ENCODE results near the gene RIC8B.

The RIC8B gene

DNA sequence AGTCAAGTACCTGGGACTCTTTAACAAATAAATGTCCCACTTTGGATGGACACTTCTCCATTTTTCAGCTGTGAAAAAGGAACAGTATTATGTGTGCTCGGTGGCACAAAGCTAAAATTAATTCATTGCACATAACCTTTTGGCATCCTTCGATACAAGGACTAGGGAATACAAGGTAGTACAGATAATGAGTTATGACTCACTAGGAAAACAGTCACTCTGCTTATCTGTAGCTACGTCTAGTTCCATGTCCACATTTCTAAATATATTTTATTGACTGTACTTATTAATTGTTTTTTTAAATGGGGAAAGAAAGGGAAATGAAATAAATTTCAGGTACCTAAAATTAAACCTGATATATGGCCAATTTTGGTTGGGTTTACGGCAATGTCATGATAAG, 35.2 kb upstream of the RIC8B start:
- TF ChIP-seq, protein P1, sequence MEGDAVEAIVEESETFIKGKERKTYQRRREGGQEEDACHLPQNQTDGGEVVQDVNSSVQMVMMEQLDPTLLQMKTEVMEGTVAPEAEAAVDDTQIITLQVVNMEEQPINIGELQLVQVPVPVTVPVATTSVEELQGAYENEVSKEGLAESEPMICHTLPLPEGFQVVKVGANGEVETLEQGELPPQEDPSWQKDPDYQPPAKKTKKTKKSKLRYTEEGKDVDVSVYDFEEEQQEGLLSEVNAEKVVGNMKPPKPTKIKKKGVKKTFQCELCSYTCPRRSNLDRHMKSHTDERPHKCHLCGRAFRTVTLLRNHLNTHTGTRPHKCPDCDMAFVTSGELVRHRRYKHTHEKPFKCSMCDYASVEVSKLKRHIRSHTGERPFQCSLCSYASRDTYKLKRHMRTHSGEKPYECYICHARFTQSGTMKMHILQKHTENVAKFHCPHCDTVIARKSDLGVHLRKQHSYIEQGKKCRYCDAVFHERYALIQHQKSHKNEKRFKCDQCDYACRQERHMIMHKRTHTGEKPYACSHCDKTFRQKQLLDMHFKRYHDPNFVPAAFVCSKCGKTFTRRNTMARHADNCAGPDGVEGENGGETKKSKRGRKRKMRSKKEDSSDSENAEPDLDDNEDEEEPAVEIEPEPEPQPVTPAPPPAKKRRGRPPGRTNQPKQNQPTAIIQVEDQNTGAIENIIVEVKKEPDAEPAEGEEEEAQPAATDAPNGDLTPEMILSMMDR (IDR thresholded peaks at IDR 0.05; ENCODE audit: extremely low read depth, missing control alignments) = no peak
- no peak for DNase-seq (ENCODE audit: low spot score)

DNA sequence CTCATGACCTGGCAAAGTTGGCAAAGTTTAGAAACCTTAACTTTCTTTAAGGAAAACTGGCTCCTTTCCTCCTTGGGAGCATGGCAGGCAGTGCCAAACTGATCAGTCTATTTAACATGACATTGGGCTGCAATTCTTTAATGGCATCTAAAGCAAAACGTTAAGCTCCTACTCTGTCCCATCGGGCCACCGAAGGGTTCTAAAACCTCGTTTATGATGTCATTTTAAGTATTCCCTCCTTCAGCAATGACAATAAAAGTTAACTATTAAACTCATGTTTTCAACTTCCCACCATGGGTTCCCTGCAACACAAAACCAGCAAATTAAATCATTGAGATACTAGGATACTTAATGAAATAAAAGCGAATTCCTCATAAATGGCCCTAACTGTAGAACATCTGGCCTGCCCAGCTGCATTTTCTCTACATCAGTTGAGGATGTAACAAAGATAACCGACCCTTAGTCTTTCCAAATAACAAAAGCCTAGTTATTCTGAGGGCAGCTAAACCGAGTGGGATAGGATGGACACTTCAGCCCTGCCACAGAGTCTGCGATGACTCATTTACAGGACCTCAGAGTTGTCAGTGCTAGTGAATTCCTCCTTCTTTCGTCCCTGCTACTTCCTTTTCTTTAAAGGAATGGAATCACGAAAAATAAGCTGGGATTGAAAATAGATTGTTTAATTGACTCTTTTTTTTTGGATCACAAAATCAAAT, 34.5 kb upstream of the RIC8B start:
- no peak for DNase-seq (ENCODE audit: low spot score)
- TF ChIP-seq, protein P1 (IDR thresholded peaks at IDR 0.05; ENCODE audit: extremely low read depth, missing control alignments) = no peak

- DNase-seq (ENCODE audit: low spot score) = no peak
- TF ChIP-seq, protein P1 (IDR thresholded peaks at IDR 0.05; ENCODE audit: extremely low read depth, missing control alignments) = no peak
These were observed 33.7 kb upstream of the RIC8B start for GRCh38 chr12:106740818-106741217.

GRCh38 chr12:106741247-106741646, 33.2 kb upstream of the RIC8B start:
- TF ChIP-seq, protein P1 (IDR thresholded peaks at IDR 0.05; ENCODE audit: extremely low read depth, missing control alignments) = no peak

GRCh38 chr12:106743270-106743988, 31.1 kb upstream of the RIC8B start:
- TF ChIP-seq, protein P1 (IDR thresholded peaks at IDR 0.05; ENCODE audit: extremely low read depth, missing control alignments) = no peak
- no peak for DNase-seq (ENCODE audit: low spot score)

More at GRCh38 chr12:106741247-106741646, 33.2 kb upstream of the RIC8B start:
- no peak for DNase-seq (ENCODE audit: low spot score)

DNA sequence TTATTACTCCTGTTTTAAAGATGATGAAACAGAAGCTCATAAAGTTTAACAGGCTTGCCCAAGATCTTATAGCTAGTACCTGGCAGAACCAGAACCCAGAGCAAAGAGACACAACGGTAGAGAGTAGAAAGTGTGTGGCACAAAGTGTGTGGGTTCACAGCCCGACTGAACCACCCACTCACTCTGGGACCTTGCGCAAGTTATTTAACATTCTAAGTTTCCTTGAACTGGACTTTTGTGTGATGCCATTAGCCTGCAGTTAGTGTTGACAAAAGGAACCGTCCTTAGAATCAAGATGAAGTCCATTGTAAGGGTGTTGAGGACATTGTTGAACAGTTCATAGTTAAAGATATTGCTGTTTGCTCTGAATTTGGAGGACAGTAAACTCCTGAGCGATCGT, 29.9 kb upstream of the RIC8B start:
- DNase-seq (ENCODE audit: low spot score) = no peak
- TF ChIP-seq, protein P1 (IDR thresholded peaks at IDR 0.05; ENCODE audit: extremely low read depth, missing control alignments) = no peak

GRCh38 chr12:106745181-106745745, 29.2 kb upstream of the RIC8B start:
- no peak for DNase-seq (ENCODE audit: low spot score)
- TF ChIP-seq, protein P1 (IDR thresholded peaks at IDR 0.05; ENCODE audit: extremely low read depth, missing control alignments) = no peak

Data from GM20000 (cell line).